Cerebellar cortex (tissue), 1 donor: Measurements from ENCODE around the gene RUSC2.
"Not testable (repeated sequence)": the region's sequence is repeated elsewhere in the genome, so short reads cannot be mapped to it uniquely, and the experiment has no call there.

Experiments
- DNase-seq: peaks from one replicate; pipeline ENCODE4 v3.0.0-alpha.2; 2015; ENCODE audit warnings: low spot score

Gene RUSC2

DNA sequence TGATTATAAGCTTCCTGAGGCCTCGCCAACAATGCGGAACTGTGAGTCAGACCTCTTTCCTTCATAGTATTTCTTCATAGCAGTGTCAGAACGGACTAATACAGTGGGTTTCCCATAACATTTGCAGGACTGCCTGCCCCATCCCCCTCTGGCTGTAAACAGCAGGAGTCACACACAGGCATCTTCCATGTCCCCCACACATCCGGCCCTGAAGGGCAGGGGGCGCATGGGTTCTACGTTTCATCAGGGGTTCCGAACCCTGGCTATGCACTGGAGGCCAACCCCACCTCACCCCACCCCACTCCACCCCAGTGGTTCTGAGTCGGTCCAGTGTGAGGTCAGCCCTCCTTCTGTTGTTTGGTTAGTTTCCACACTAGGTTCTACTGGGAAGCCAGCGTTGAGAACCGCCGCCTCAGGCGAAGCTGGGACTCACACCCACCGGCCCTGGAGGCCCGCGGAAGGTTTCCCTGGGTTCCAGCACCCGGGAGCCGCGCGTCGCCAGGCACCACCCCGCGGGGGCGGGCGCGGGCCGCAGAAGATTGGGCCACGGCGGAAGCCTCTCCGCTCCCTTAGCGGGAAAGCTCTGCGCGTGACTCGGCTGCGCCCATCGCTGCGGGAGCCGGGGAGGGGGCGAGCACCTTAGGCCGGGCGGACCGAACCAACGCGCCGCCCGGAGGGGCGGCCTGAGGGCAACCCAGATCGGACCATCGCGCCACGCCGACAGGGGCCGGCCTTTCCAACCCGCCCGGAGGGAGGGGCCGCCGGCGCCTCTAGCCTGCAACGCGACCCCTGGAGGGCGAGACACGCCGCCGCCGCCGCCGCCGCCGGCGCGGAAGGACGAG is at the start of gene RUSC2:
Gene RUSC2, plus strand, starts transcription at position 799 of the 842 bp plus-strand sequence. CDS start 56,411 bp downstream, outside the sequence.
- DNase-seq = peak; percentile 84

DNA sequence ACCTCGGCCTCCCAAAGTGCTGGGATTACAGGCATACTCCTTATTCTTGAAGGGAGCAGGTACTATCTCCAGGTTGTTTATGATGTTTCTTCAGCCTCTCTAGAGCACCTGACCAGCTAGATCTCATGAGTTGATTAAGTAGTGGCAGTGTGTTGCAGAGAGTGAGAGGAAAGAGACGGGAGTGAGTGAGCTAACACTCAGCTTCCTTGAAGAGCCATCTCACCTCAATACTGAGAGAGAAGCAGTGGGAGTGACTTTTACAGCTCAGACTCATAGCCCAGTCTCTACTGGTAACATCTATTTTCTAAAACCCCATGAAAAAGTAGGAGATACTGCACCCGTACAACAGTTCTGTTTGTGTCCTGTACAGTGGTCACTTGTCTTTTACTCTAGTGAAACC is 43.9 kb upstream of the RUSC2 start:
- no peak for DNase-seq

GRCh38 chr9:35448496-35448895 is 41.4 kb upstream of the RUSC2 start:
- DNase-seq = no peak

DNA sequence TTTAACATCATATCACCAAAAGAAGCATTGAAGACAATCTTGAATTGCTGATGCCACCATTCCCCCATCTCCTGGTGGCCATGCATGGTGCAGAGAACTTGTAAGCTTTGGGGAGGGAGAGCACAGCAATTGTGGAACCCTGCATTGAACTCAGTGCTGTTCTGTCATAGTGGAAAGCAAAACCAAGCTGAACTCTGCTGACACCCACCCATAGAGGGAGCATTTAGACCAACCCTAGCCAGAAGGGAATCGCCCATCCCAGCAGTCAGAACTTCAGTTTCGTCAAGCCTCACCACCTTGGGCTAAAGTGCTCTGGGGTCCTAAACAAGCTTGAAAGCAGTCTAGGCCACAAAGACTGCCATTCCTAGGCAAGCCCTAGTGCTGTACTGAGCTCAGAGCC is 37.4 kb upstream of the RUSC2 start:
- peak; percentile 10 for DNase-seq

- DNase-seq = no peak
These were observed 36.1 kb upstream of the RUSC2 start for GRCh38 chr9:35453786-35454185.

DNA sequence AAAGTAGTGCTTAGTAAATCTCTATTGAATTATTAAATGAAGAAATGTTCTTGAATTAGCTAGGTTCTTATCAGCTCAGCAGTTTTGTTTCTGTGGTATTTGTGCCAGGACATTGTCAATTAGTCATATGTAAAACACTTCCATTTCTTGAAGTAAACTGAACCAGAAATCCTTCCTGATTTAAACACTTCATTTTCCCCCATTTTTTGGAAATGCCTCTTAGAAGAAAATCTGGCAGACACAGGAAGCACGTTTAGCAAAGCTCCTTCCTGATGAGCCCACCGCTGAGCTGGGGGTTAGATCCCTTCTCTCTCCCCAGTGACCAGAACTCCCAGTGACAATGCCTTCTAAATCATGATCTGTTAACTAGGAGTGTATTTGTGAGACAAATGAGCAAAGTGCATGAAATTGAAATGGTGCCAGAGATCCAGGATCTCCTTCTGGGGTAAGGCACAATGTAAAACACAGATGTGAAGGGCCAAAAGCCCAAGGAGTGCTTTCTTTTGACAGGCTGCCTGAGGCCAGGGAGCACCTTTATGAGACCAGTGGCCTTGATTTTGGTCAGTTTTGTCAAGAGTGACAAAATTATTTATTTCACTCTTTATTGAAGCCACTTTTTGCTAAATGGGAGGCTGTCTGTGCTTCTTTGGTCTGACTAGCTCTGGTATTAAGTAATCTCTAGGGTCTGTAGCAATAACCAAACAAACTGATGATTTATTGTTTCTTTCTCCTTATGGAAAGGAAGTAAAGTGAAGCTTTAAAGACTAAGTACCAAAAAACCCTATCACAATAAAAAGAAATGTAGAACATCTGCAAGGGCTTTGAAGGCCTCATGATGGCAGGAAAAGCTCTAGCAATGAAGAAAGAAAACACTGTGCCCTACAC is 25.5 kb upstream of the RUSC2 start:
- DNase-seq = no peak

- no peak for DNase-seq
These were observed 19.6 kb upstream of the RUSC2 start for GRCh38 chr9:35470340-35470739.

GRCh38 chr9:35470894-35471293 is 19.0 kb upstream of the RUSC2 start:
- no peak for DNase-seq

DNA sequence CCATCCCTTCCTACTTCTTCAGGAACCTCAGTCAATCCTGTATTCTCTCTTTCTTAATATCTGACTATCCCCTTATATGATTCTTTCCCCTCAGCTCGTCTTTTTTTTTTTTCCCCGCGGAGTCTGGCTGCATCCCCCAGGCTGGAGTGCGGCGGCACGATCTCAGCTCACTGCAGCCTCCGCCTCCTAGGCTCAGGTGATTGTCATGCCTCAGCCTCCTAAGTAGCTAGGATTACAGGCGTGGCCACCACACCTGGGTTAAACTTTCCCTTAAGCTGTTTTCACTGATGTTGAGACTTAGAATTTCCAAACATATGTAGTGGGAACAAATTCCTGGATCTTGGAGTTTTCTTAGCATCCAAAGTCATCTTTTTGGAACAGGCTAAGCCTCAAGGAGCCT is 13.3 kb upstream of the RUSC2 start:
- DNase-seq = no peak

GRCh38 chr9:35477211-35477855 is 12.6 kb upstream of the RUSC2 start:
- peak; percentile 84 for DNase-seq

GRCh38 chr9:35478871-35479270 is 11.0 kb upstream of the RUSC2 start:
- DNase-seq = no peak

- DNase-seq = peak; percentile 65
These were observed 8.4 kb upstream of the RUSC2 start for GRCh38 chr9:35481347-35481975.

- DNase-seq = no peak
These were observed 7.8 kb upstream of the RUSC2 start for GRCh38 chr9:35482071-35482470.

DNA sequence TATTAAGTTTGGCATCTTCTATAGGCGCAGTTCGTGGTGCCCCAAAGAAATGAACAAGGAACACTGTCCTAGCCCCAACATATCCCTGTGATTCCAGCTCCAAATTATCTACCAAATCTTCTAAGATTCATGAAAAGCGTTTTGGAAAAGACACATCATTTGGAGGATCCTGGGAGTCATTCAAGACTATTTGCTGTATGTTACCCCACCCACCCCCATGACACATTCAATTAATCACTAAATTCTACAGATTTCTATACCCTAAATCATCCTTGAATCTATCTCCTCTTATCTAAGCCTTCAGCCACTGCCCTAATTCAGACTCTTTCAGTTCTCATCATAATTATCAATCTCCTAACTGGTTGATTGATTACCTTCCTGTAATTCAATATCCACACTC is 5.5 kb upstream of the RUSC2 start:
- DNase-seq = no peak

DNA sequence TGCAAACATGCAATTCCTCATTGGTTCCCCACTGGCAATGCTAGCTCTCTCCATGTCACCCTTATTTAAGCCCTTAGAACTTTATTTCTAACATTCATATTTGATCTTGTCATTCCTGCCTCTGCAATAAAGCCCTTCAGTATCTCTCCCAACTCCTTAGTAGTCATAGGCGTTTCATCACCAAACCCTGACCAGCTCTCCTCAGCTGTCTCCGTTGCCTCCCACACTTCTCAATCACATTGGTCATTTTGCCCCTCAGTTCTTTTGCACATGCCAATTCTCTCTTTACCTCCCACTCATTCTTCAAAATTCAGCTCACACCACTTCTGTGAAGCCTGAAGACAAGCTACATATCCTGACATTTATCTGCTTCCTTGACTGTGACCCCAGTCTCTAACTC is 2.8 kb upstream of the RUSC2 start:
- DNase-seq = no peak

GRCh38 chr9:35488021-35488420 is 1.9 kb upstream of the RUSC2 start:
- DNase-seq = no peak

- DNase-seq = no peak
These were observed 1.2 kb upstream of the RUSC2 start for GRCh38 chr9:35488566-35489312.

- peak; percentile 62 for DNase-seq
These were observed 421 bp downstream of the RUSC2 start for GRCh38 chr9:35490155-35490909.

DNA sequence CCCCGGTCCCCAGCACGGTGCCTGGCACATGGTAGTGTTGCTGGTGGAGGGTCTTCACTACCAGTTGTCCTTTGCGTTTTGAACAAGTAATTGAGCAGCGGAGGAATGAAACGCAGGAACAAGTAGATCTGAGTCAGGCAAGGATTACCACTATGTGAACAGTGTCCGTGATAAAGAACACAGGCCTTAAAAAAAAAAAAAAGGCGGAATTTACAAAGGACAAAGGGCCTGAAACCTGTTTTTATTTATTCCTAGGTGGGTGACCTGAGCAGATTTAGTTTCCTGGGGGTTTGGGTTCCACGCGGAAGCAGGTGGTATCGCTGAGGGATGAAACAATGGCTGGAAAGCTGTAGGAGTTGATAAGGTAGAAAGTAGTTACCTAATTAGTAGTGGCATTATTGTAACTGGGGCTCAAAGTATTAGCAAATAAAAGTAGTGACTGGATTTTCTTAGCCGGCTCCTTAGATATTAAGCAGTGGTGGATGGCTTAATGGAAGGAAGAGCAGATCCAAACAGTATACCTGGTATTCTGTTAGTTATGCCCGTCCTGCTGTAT is 1.1 kb downstream of the RUSC2 start:
- peak; percentile 53 for DNase-seq

DNA sequence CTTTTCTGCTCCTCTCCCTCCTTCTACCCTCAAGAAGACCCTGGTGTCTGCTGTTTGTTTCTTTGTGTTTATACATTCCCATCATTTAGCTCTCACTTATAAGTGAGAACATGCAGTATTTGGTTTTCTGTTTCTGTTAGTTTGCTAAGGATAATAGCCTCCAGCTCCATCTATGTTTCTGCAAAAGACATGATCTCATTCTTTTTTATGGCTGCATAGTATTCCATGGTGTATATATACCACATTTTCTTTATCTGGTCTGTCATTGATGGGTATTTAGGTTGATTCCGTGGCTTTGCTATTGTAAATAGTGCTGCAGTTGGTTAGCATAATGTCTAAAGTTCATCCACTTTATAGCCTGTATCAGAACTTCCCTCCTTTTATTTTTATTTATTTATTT is 3.2 kb downstream of the RUSC2 start:
- not testable (repeated sequence) for DNase-seq
